Measurements from ENCODE around the gene USP30. TPM values are rescaled to one million over a fixed set of nuclear protein-coding genes. Genes with fewer than 3 reads are reported as not detected.

USP30 gene
- total RNA-seq, 1 experiment from 2014 or later = 6.9 TPM

- 0 out of 2 replicates have a peak, but pooled peaks have one; percentile 32 for TF ChIP-seq E2F5 (CRISPR knock-in tag; IDR thresholded peaks at IDR 0.05)
- no peak for TF ChIP-seq ZNF396 (CRISPR knock-in tag; IDR thresholded peaks at IDR 0.05; ENCODE audit: borderline replicate concordance)
- TF ChIP-seq E2F4 (CRISPR knock-in tag; IDR thresholded peaks at IDR 0.05; ENCODE audit: borderline replicate concordance, low read depth) = no peak
- no peak for TF ChIP-seq TEAD1 (CRISPR knock-in tag; IDR thresholded peaks at IDR 0.05)
- no peak for TF ChIP-seq ZNF263 (CRISPR knock-in tag; IDR thresholded peaks at IDR 0.05; ENCODE audit: low read depth)
- no peak for TF ChIP-seq PRRX2 (CRISPR knock-in tag; IDR thresholded peaks at IDR 0.05)
- no peak for TF ChIP-seq ZNF281 (CRISPR knock-in tag; IDR thresholded peaks at IDR 0.05)
- peak; percentile 88 for TF ChIP-seq FOXK1 (CRISPR knock-in tag; IDR thresholded peaks at IDR 0.05)
- TF ChIP-seq TEAD4 (CRISPR knock-in tag; IDR thresholded peaks at IDR 0.05) = no peak
- TF ChIP-seq FOXP4 (CRISPR knock-in tag; IDR thresholded peaks at IDR 0.05) = peak; percentile 75; the same call in 1 of the 2 replicates
- TF ChIP-seq ARID4B (CRISPR knock-in tag; IDR thresholded peaks at IDR 0.05; ENCODE audit: borderline replicate concordance) = peak; percentile 73; the same call in 1 of the 2 replicates
- TF ChIP-seq CBFB (CRISPR knock-in tag; IDR thresholded peaks at IDR 0.05; ENCODE audit: low read depth) = no peak; the same call in 1 of the 2 replicates
- TF ChIP-seq MYBL2 (CRISPR knock-in tag; IDR thresholded peaks at IDR 0.05) = peak; percentile 87; the same call in 1 of the 2 replicates
- no peak for TF ChIP-seq ZNF671 (CRISPR knock-in tag; IDR thresholded peaks at IDR 0.05)
- no peak for TF ChIP-seq ATF2 (CRISPR knock-in tag; IDR thresholded peaks at IDR 0.05; ENCODE audit: borderline replicate concordance, low read depth)
- no peak for TF ChIP-seq ZNF532 (CRISPR knock-in tag; IDR thresholded peaks at IDR 0.05; ENCODE audit: borderline replicate concordance)
- TF ChIP-seq ZBTB43 (CRISPR knock-in tag; IDR thresholded peaks at IDR 0.05) = no peak
- TF ChIP-seq FOXJ3 (CRISPR knock-in tag; IDR thresholded peaks at IDR 0.05; ENCODE audit: borderline replicate concordance) = no peak
Measured at GRCh38 chr12:109052414-109053323, at the start of gene USP30 (continued).

Measured in WTC11 (cell line).